SIG-M5 treated with dmso at 0.1 percent for 504 hours (cell line): ENCODE data around the gene GDF10.

Experiments used
- DNase-seq: peaks from one replicate; lab custom pipeline; 2025; ENCODE audit not compliant: unreplicated experiment; lab: John Stamatoyannopoulos, UW

GDF10 gene

GRCh38 chr10:47349941-47350371 lies 50.0 kb downstream of the GDF10 start:
- no peak for DNase-seq

DNA sequence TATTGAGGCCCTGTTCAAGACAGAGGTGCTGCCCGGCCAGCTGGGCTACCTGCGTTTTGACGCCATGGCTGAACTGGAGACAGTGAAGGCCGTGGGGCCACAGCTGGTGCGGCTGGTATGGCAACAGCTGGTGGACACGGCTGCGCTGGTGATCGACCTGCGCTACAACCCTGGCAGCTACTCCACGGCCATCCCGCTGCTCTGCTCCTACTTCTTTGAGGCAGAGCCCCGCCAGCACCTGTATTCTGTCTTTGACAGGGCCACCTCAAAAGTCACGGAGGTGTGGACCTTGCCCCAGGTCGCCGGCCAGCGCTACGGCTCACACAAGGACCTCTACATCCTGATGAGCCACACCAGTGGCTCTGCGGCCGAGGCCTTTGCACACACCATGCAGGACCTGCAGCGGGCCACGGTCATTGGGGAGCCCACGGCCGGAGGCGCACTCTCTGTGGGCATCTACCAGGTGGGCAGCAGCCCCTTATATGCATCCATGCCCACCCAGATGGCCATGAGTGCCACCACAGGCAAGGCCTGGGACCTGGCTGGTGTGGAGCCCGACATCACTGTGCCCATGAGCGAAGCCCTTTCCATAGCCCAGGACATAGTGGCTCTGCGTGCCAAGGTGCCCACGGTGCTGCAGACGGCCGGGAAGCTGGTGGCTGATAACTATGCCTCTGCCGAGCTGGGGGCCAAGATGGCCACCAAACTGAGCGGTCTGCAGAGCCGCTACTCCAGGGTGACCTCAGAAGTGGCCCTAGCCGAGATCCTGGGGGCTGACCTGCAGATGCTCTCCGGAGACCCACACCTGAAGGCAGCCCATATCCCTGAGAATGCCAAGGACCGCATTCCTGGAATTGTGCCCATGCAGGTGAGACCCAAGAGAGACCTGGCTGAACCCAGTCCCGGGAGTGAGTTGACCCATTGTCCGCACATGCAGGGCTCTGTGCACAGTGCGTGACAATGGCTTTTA lies 51.0 kb downstream of the GDF10 start:
- no peak for DNase-seq

- no peak for DNase-seq
These were observed 52.2 kb downstream of the GDF10 start for GRCh38 chr10:47351899-47352815.

DNA sequence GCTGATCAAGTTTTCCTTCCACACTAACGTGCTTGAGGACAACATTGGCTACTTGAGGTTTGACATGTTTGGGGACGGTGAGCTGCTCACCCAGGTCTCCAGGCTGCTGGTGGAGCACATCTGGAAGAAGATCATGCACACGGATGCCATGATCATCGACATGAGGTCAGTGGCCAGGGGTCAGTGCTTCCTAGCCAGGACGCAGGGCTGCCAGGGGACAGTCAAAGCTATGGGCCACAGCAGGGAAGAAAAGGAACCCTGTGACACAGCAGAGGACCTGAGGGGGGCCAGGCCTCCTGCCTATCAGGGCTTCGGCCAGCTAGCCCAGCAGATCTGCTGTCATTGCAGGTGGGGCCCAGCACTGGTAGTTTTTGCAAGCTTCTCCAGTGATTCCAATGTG lies 53.4 kb downstream of the GDF10 start:
- DNase-seq = no peak

DNA sequence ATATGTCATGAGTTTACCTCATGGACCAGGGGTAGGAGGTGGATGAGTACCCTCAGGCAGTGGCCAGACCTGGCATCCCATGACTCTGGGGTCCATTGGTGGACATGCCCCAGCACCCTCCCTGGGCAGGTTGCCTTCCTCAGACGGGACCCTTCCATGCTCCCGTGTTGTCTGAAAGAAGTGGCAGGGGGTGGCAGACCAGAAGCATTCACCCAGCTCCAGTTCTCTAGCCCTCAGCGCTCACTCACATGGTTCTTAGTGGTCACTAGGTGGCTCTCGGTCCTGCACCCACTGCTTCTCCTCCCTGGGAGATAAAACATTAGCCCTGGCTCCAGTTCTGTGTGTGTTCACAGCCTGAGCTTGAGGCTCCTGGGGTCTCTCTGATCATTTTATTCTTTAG lies 54.2 kb downstream of the GDF10 start:
- DNase-seq = no peak

DNA sequence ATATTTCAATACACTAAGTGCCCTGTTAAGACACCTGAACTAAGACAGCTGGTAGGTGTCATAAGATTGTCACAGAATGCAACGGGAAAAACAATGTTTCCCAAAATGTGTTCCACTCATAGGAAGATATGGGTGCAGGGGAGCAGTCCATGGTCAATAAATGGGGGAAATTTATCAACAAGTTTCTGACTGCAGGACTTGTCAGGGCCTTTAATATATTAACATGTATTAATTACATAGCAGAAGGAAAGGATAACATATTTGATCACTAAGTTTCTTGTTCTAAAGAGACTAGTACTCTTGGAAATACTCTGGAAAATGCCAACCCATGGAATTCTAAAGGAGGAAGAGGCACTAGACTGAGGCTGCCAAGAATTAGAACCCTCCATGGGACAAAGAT lies 54.9 kb downstream of the GDF10 start:
- DNase-seq = no peak

DNA sequence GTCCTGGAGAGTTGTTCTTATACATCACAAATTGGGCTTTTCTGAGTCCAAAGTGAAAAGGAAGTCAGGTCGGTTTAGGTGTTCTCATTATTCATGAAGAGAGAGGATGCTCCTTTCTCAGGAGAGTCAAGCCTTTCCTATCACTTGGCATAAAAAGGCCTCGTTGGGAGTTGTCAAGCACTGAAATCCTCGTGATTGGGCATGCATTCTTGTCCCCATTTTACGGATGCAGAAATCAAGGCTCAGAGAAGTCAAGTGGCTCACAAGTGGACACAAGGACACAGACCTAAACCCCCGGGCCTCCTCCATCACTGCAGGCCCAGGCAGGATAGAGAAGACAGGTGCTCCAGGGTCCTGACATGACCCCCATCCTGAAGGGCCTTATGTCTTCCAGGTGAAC lies 56.7 kb downstream of the GDF10 start:
- no peak for DNase-seq

DNA sequence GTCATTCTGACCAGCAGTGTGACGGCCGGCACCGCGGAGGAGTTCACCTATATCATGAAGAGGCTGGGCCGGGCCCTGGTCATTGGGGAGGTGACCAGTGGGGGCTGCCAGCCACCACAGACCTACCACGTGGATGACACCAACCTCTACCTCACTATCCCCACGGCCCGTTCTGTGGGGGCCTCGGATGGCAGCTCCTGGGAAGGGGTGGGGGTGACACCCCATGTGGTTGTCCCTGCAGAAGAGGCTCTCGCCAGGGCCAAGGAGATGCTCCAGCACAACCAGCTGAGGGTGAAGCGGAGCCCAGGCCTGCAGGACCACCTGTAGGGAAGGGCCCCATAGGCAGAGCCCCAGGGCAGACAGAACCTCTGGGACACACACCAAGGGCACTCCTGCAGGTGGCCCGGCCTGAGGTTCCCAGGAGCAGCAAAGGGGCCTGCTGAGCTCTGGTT lies 57.2 kb downstream of the GDF10 start:
- no peak for DNase-seq

DNA sequence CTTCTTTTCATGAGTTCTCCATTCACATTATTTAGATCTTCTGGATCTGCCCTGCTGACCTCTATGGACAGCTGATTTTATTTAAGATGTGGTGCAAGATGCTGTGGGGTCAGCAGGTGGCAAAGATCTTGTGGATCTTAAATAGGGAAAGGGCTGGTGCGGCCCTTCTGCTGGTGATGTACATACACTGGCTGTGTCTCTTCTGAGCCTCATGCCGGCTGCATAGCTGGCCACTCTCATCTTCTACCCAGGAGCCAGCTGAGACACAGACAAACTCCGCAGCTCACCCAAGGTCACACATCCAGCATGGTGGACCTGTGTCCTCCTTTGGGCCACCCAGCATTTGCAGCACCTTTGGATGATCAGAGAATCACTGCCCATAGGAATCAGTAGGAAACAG lies 57.9 kb downstream of the GDF10 start:
- DNase-seq = no peak

GRCh38 chr10:47358457-47358856 lies 58.5 kb downstream of the GDF10 start:
- no peak for DNase-seq

DNA sequence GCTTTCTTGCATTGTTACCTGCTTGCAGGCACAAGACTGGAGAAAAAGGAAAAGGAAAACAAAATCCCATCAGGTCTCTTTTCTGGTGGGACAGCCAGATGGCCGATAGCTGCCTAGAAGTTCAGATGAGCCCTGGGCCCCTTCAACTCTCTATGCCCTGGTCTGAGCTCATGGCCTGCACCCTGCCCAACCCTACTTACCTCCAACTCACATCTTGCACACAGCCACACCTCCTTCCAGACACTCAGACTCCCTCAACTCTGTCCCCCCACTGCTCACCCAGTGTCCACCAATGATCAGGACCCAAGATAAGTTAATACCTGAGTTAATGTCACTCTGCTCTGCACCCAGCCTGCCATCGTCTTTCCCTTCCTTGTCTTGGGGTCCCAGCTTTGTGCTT lies 59.1 kb downstream of the GDF10 start:
- no peak for DNase-seq

GRCh38 chr10:47359626-47360418 lies 59.8 kb downstream of the GDF10 start:
- no peak for DNase-seq

DNA sequence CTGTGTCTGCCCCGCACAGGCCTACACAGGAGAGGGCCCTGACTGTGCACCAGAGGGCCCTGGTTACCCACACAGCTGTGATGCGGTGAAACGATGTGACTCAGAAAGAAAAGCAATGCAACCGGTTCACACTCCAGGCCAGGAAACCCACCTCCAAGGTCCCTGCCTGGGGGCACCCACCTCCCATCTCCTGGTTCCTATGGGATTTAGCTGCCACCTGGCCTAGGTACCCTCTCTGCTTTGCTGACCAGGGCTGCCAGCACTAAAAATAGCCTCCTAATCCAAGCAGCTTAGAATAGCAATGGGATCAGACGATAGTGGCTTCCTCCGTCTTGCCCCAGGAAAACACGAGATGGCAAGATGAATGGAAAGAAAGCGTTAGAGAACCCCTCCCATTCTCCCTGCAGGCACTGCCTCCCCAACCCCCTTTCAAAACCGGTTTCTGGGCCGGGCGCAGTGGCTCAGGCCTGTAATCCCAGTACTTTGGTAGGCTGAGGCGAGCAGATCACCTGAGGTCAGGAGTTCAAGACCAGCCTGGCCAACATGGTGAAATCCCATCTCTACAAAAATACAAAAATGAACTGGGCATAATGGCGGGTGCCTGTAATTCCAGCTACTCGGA lies 60.5 kb downstream of the GDF10 start:
- no peak for DNase-seq

DNA sequence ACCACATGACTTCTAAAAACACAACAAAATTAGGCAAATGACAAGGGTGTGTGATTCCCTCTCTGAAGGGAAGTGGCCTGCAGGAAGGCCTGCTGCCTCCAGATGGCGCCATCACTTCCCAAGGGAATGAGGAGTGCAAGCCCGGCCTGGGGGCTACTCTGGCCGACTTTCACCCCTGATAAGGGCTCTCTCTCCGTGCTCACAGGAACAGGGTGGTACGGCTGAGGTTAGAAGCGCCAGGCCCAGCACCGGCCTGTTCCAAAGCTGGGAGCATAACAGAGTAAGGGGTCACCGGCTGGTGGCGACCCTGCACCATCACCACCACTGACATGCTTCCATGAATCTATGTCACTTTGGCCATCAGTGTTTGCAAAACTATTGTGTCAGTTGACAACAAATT lies 61.3 kb downstream of the GDF10 start:
- DNase-seq = peak; percentile 9

GRCh38 chr10:47362199-47362598 lies 62.2 kb downstream of the GDF10 start:
- DNase-seq = no peak
